Erythroblast (primary cell): Measurements from ENCODE around the gene MAN1C1.

ENCODE experiments used
- DNase-seq, 2 experiments: peaks; one replicate each; lab custom pipeline; 2025; lab: John Stamatoyannopoulos, UW
- GATA1 ChIP-seq: IDR thresholded peaks from 2 replicates; pipeline ENCODE4 v1.6.1; 2011; ENCODE audit warnings: low read depth, mild to moderate bottlenecking, control low read depth, low read length, moderate library complexity
- POLR2A ChIP-seq: IDR thresholded peaks from 2 replicates; pipeline ENCODE4 v1.6.1; 2011; ENCODE audit warnings: mild to moderate bottlenecking, low read length

The MAN1C1 gene

DNA sequence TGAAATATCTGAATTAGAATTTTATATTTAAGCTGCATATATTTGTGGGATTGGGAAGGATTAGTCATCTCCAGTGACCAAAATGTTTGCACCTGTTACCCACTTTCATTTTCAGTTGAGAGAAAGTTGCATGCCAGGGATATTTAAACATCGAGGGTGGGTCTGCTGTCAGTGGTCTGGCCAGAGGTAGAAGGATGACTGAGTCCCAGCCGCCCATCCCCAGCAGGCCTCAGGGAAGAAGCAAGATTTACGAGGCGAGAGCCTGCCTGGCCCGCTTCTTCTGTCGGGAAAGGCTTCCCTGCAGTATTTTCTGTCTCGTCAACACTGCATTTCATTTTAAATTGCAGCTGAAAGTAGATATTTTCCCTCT, 1.4 kb upstream of the MAN1C1 start:
- TF ChIP-seq POLR2A (no peak), GATA1 (no peak)
- DNase-seq: no peak

DNA sequence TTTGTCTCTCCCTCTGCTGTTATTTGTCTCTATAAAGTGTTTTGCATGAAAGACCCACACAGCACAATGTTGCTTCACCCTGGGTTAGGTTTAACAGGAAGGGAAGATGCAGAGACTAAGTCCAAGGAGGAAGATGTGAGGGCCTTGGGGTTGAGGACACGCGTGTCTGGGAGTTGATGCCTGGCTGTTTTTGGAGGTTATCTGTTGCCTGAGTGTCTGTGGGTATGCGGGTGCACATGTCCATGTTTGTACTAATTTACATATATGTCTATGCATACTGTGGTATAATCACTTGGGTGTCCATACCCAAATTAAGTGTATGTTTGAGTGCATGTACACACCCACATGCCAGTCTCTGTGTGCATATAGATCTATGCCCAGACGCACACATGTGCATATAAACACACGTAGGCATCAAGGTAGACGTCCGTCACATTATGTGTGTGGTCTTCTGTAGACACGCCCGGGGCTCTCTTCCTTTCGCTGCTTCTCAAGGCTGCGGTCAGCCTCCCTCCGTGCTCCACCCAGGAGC, 962 bp upstream of the MAN1C1 start:
- no peak for DNase-seq
- TF ChIP-seq GATA1 (no peak), POLR2A (no peak)

GRCh38 chr1:25616987-25617624, 515 bp downstream of the MAN1C1 start:
- peak in 1 of 2 experiments; percentile 40 for DNase-seq

DNA sequence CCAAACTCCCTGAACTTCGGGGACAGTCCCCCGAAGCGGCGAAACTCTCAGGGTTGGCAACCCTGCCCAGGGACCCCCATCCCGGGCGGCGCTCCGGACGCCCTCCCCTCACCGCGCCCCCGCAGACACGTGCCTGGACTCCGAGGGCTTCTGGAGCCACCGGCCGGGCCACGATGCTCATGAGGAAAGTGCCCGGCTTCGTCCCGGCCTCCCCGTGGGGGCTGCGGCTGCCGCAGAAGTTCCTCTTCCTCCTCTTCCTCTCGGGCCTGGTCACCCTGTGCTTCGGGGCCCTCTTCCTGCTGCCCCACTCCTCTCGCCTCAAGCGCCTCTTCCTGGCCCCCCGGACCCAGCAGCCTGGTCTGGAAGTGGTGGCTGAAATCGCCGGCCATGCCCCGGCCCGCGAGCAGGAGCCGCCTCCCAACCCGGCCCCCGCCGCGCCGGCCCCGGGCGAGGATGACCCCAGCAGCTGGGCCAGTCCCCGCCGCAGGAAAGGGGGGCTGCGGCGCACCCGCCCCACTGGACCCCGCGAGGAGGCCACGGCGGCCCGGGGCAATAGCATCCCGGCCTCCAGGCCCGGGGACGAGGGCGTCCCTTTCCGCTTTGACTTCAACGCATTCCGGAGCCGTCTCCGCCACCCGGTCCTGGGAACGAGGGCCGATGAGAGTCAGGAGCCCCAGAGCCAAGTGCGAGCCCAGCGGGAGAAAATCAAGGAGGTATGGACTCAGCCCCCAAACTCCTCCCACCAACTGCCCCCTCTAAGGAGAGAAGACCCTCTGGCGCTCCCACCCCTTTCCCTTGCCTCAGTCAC, 1.2 kb downstream of the MAN1C1 start:
- DNase-seq: no peak
- TF ChIP-seq POLR2A: no peak
- no peak for TF ChIP-seq GATA1

More at GRCh38 chr1:25616987-25617624, 515 bp downstream of the MAN1C1 start:
- TF ChIP-seq POLR2A (no peak), GATA1 (no peak)

GRCh38 chr1:25618433-25618808, 1.8 kb downstream of the MAN1C1 start:
- no peak for DNase-seq
- no peak for TF ChIP-seq POLR2A
- TF ChIP-seq GATA1: no peak

- TF ChIP-seq GATA1 (no peak), POLR2A (no peak)
- peak in 1 of 2 experiments; percentile 26 for DNase-seq
Observed at GRCh38 chr1:25619101-25619890, 2.7 kb downstream of the MAN1C1 start.

DNA sequence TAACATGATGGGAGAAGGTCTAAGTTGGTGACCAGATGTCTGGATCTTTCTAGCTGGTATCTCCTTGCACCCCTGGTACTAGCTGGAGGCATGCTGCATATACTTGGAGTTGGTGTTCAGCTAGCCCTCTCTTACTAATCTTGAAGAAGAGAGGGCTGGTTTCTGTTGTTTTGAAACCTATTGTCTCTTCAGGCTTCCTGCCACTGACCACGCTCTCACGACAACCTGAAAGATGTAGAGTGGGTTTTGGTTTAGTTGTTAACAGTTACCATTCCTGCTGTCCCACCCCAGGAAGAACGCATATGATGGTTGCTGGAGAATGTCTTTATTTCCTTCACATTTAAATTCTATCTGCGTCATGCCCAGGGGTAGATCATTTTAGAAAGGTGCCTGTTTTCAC, 3.6 kb downstream of the MAN1C1 start:
- DNase-seq: no peak

DNA sequence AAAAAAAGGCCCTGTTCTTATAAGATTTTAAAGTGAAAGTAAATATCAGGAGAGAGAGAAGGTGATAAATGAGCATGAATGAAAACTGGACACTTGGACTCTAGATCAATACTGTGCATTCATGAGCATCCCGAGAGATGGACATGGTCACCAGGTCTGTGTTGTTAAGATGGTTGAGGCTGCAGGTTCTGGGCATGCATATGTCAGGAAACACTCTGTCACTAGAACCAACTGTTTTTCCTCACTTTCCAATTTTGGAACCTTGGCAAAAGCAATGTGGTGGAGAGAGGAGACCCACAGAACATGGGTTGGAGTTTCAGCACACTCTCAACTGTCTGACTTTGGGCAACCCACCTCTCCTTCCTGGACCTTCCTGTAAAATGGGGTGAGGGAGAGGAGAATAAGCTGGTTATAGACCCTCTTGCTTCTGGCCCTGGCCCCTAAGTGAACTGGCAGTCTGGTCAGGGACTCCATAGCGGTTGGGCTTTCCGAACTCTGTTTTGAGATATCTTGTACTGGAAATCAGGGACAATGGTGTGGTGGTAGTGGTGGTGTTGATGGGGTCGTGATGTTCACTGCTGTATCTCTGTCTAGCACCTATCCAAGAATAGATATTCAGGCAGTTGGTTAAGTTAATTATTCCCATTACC, 4.2 kb downstream of the MAN1C1 start:
- no peak for DNase-seq
- TF ChIP-seq POLR2A (no peak), GATA1 (no peak)

More for the DNA sequence above, 3.6 kb downstream of the MAN1C1 start:
- TF ChIP-seq GATA1: no peak
- TF ChIP-seq POLR2A: no peak

- TF ChIP-seq POLR2A: no peak
- TF ChIP-seq GATA1: no peak
- DNase-seq: no peak
Observed at GRCh38 chr1:25621876-25622275, 5.3 kb downstream of the MAN1C1 start.

GRCh38 chr1:25622531-25622930, 5.9 kb downstream of the MAN1C1 start:
- no peak for DNase-seq
- TF ChIP-seq GATA1 (no peak), POLR2A (no peak)

DNA sequence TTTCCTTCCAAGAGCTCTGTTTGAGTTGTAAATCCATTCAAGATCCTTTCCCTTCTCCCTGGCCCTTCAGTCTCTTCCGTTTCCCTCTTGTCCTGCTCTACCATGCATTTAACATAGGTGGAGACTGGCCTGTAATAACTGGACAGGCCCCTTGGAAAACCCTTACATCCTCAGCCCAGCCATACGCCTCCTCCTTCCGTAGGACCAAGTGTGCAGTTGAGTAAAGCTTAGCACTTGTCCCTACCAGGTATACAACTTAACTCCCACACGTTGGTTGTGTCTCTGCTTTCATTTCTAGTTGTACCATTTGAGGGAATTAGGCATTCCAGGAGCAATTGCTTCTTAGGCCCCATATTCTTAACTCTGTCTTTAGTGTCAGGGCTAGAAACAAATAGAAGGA, 6.4 kb downstream of the MAN1C1 start:
- TF ChIP-seq GATA1: no peak
- no peak for TF ChIP-seq POLR2A
- no peak for DNase-seq

DNA sequence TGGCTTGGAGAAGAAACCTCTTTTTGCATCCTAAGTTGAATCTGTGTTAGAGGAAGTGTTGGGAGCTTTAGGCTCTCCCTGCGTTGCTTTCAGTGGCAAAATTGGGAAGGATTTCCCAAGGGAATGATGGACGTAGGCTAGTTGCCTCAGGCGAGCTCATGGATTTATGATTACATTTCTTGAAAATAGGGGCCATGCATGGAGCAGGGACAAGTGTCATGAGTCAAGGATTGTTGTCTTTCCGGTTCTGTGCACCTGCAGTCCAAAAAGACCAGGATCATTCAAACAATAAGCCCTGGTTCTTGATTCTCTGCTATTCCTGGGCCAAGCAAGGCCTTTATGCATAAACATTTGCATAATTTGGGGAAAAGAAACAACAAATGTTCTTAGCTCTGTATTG, 7.1 kb downstream of the MAN1C1 start:
- no peak for DNase-seq

DNA sequence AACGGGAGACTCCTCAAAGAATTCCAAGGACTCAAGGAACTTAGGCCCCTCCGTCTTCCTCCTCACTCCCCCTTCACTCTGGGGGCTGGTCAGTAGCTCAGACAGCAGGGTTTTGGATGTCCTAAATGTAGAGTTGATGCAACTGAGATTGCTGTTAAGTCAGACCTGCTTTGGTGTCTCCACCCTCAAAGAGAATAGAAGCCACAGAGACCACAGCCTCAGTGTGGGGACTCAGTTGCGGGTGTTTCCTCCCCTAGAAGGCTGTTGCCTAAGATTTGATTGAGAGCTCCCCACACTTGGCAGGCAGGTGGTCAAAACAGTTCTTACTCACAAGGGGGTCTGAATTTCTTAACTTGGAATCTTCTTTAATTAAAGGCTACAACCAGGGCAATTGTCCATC, 7.6 kb downstream of the MAN1C1 start:
- no peak for TF ChIP-seq GATA1
- DNase-seq: no peak

More for the DNA sequence above, 7.1 kb downstream of the MAN1C1 start:
- no peak for TF ChIP-seq GATA1
- no peak for TF ChIP-seq POLR2A
